Measurements from ENCODE around the gene CACNA2D4. TPM values are rescaled to one million over a fixed set of nuclear protein-coding genes. Genes with fewer than 3 reads are reported as not detected.

The CACNA2D4 gene
- total and polyA plus RNA-seq, 2 donors (not counting 3 experiments of a cell fraction or from before 2014, with no cell fraction given) = 0.58 to 0.73 TPM

GRCh38 chr12:1773937-1774655 is 144.4 kb downstream of the CACNA2D4 start:
- no peak overlapping the region for H3K27ac ChIP-seq (ENCODE audit: insufficient read depth, low read depth, low read length)
- H3K4me1 ChIP-seq (ENCODE audit: control insufficient read depth, extremely low read depth, insufficient read depth, low read length) = no peaks in the 10 kb centered on the region
- DNase-seq (ENCODE audit: low read depth, low spot score) (no peak), FAIRE-seq (no peak)
- H3K79me2 ChIP-seq (ENCODE audit: control insufficient read depth, insufficient read depth, low read length) = peaks cover 16% of the 10 kb centered on the region
- CTCF ChIA-PET = interaction anchor here (0.9 kb wide), 2 partner anchors 11 to 78 kb away, joined by 3 read pairs; no protein-coding TSS in a partner anchor
- peaks cover 0 to 6% of the 10 kb centered on the region in 2 experiments for H3K36me3 ChIP-seq (ENCODE audit: control insufficient read depth in 2 of 2, extremely low read depth in 1 of 2, insufficient read depth in 2 of 2, low read length in 2 of 2)
- no peaks in the 10 kb centered on the region for H4K20me1 ChIP-seq (replicated peaks; ENCODE audit: control insufficient read depth, extremely low read depth, insufficient read depth, low read length)
- H2AFZ ChIP-seq (ENCODE audit: low read depth, low read length) = no peak overlapping the region
- TF ChIP-seq POLR2AphosphoS5 (IDR thresholded peaks at IDR 0.05; ENCODE audit: insufficient read depth, low read depth, low read length) = no peak
- no peak for TF ChIP-seq EZH2 (IDR thresholded peaks at IDR 0.05; ENCODE audit: borderline replicate concordance, low read depth, low read length, severe bottlenecking)
- no peak for TF ChIP-seq POLR2A (IDR thresholded peaks at IDR 0.05; ENCODE audit: low read depth, low read length)
- TF ChIP-seq GATA2 (IDR thresholded peaks at IDR 0.05; ENCODE audit: insufficient read depth, insufficient read length, low read depth, low read length) = no peak
- no peak for TF ChIP-seq MYC (IDR thresholded peaks at IDR 0.05; ENCODE audit: low read depth, low read length)
- no peak for TF ChIP-seq JUN (IDR thresholded peaks at IDR 0.05; ENCODE audit: borderline replicate concordance, insufficient read depth, insufficient read length, low read depth)
- no peak for TF ChIP-seq MAX (IDR thresholded peaks at IDR 0.05; ENCODE audit: insufficient read depth, insufficient read length)
- no peak for TF ChIP-seq FOS (IDR thresholded peaks at IDR 0.05; ENCODE audit: borderline replicate concordance, insufficient read depth, low read length)
- TF ChIP-seq CTCF (IDR thresholded peaks at IDR 0.05; ENCODE audit: extremely low read depth in 1 of 2, insufficient read depth in 1 of 2, low read depth in 1 of 2, low read length in 2 of 2) = no peak
- H3K27me3 ChIP-seq (ENCODE audit: control insufficient read depth in 2 of 2, insufficient read depth in 2 of 2, low read length in 2 of 2) = no peaks in the 10 kb centered on the region
- intact Hi-C loops (cut with micrococcal nuclease) = no loop called here
- no peaks in the 10 kb centered on the region for H3K9me3 ChIP-seq (replicated peaks; ENCODE audit: control insufficient read depth, insufficient read depth, low read length)
- TSS peak; percentile 7 for BruUV-seq (replicated peaks)
- dilution Hi-C loops (cut with MboI; ENCODE audit: extremely low pct_ligation_motif_present, low sequenced_read_pairs) = no loop called here
- H3K9ac ChIP-seq (replicated peaks; ENCODE audit: extremely low read depth, insufficient read depth, low read length) = no peak overlapping the region
- POLR2A ChIA-PET = interaction anchor here (0.6 kb wide), 1 partner anchor 36 kb away, joined by 7 read pairs; no protein-coding TSS in a partner anchor
- no peak overlapping the region for H3K4me3 ChIP-seq (replicated peaks in 1 of 3; ENCODE audit: insufficient read depth in 1 of 3, low read depth in 1 of 3, low read length in 3 of 3)
- no peak overlapping the region for H3K4me2 ChIP-seq (ENCODE audit: insufficient read depth, low read length)
- no peaks in the 10 kb centered on the region for H3K9me1 ChIP-seq (replicated peaks; ENCODE audit: control insufficient read depth, extremely low read depth, insufficient read depth, low read length)

All from endothelial cell of umbilical vein (primary cell).